ENCODE results near the gene PBOV1.

DNA sequence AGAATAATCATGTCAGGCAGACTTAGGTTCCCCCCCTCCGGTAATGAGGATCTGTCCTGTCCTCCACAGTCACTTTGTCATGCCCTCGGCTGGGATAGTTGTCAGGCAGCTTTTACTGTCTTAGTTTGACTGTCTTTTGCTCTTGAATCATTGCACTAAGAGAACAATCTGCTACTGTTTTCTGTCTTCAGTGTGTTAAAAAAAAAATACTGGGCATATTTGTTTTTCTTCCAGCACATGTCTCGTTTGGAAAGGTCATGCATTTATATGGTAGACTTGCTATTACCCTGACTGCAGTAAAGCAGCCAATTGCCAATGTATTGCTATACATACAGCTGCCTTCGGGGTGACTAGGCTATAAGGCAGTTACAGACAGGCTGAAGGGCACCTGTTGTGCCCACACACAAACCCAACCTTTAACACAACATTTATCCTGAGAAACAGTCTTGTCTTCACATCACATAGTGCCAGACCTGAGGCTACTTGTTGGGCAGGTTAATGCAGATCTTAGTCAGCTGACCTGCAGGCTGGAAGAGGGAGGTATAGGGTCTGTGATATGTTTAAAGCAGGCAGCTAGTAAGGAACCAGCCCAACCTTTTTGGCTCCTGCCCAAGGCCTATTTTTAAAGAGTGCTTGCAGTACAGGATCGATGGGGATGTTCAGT, 29.9 kb downstream of the PBOV1 start:
- TF ChIP-seq, protein P1, sequence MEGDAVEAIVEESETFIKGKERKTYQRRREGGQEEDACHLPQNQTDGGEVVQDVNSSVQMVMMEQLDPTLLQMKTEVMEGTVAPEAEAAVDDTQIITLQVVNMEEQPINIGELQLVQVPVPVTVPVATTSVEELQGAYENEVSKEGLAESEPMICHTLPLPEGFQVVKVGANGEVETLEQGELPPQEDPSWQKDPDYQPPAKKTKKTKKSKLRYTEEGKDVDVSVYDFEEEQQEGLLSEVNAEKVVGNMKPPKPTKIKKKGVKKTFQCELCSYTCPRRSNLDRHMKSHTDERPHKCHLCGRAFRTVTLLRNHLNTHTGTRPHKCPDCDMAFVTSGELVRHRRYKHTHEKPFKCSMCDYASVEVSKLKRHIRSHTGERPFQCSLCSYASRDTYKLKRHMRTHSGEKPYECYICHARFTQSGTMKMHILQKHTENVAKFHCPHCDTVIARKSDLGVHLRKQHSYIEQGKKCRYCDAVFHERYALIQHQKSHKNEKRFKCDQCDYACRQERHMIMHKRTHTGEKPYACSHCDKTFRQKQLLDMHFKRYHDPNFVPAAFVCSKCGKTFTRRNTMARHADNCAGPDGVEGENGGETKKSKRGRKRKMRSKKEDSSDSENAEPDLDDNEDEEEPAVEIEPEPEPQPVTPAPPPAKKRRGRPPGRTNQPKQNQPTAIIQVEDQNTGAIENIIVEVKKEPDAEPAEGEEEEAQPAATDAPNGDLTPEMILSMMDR (IDR thresholded peaks at IDR 0.05; ENCODE audit: insufficient read depth, low read length, poor library complexity, severe bottlenecking) = no peak
- no peak for TF ChIP-seq EZH2phosphoT487 (conservative IDR thresholded peaks at IDR 0.05; ENCODE audit: low read length)
